Astrocyte of the hippocampus (primary cell): ENCODE results near the gene VCPKMT.

ENCODE experiments used
- DNase-seq: peaks from one replicate; pipeline ENCODE4 v3.0.0; 2011; ENCODE audit warnings: low read depth, low spot score

Gene VCPKMT

DNA sequence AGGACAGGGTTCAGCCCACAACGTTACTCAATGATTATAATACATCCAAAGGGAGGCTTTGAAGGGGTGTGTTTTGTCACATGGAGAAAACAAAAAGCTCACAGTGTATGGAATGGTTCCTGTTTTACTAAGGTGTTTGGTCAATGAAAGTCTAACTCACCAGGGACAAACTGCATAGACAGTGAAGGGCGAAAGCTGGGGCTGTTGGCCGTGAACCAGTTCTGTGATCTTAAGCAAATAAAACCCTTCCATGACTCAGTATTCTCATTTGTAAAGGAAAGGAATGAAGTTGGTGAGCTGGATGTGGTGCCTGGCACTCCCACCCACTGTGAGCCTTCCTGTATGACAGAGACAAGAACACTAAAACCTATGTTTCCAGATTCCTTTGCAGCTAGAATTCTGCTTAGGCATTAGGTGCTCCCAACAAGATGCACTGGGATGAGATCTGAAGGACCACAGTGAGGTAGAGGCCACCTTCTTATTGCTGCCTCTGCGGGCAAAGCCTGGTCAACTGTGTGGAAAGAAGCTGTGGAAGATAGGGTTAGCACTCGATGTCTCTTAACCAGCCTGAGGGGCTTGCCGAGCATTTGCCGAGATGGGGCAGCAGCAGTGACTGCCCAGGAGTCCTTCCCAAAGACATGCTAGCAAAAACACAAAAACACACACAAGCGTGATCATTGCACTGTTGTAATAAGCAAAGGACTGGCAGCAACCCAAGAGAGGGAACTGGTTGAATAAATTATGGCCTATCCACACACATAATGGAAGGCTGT, 48.5 kb downstream of the VCPKMT start:
- DNase-seq = peak; percentile 87

GRCh38 chr14:50065583-50065982, 50.8 kb downstream of the VCPKMT start:
- DNase-seq = no peak

DNA sequence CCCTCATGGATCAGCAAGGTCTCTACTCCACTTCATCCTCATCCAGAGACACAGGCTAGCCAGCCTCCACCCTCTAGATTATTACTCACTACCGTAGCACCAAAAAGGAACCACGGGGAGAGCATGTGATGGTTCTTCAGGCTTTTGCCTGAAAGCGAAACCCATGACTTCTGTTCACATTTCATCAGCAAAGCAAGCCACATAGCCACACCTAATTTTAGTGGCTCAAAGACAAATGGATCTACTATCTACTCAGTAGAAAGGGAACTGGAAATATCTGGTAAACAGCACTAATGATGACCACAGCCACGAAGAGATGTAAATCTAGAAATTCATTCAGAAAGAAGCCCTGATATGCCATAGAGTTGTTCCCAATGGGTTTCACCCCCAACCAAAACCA, 51.4 kb downstream of the VCPKMT start:
- no peak for DNase-seq

DNA sequence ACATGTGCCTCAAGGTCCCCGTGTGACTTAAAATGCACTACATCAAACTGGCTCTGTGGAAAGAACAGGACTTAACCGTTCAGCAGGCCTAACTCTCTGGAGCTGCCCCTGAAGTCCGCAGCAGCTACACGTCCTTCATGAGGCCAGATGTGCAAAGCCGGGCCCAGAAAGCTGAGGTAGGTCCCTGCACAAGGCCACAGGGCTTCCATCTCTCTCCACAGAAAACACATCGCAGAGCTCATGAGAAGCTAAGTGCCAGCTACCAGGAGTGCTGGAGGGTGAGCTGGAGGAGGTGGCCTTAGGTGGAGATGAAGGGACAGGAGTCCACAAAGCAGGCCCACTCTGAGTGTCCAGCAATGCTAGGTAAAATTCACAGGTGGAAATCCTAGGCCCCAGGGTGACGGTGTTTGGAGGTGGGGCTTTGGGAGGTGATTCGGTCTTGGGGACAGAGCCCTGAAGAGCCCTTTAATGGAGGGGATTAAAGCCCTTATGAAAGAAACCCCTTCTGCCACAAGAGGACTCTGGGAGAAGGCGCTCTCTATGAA, 52.4 kb downstream of the VCPKMT start:
- DNase-seq = no peak

GRCh38 chr14:50062438-50063085, 53.8 kb downstream of the VCPKMT start:
- DNase-seq = peak; percentile 77

DNA sequence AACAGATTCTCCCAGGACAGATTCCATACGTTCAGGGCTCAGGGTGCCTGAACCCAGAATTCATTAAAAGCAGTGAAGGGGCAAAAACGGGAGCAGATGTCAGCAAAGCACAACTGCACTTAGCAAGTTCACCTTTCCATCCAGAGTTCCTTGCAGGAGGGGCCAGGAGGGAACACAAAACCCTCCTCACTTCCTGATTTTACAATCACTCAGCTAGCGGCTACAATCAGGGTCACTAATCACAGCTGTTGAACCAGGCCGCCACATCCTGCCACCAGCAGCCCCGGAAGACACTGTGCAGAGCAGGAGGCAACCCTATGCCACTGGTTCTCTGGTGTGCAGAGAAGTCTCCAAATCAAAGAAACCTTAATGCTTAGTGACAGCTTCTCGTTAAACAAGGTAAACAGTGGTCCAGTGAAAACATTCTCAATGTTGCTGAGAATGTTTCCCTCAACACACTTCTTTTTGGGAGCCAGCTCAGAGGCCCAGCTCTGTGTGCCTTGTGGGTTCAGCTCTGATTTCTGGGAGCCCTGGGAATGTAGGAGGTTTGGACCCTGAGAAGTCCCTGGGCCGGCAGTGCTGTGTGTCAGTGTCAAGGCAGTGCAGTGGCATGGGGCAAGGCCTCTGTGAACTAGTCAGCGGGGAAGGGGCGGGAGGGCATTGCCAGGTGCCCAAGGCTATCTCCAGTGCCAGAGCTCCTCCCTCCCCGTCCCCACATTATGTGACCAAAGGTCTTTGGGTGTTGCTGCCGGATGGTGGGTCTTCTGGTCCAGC, 54.5 kb downstream of the VCPKMT start:
- DNase-seq = peak; percentile 45

DNA sequence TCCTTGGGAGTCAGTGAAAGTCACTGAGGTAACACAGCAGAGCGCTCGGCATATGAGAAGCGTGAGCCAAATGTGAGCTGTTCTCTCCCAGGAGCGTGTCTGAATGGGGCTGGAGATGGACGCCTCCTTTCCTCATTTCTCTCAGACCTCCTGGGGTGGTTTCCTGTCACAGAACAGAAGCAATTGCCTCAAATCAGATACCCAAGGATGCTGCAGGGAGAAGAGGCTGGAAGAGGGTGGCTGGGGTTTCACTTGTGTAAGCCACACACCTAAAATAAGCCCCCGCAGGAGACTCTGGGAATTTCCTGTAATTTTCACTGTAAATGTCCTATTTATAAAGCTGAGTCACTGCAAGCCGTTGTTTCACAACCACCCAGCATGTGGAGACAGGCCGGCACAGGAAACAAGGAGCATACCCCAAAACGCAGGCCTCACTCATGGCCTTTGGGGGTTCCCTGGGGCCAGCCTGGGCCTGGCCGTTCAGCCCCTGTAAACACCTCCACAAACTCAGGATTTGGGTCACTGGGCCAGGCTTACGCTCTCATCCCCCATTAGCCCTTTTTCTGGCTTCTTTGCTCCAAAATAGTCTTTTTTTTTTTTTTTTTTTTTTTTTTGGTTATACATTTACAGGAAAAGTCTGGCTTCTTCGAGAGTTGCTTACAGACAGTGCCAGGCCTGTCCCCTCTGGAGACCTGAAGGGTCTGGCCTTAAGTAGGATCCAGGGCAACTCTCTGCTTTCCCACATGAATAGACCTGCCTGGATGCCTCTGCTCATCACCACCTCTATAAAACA, 55.3 kb downstream of the VCPKMT start:
- DNase-seq = peak; percentile 84

- DNase-seq = no peak
Measured at GRCh38 chr14:50059763-50060616, 56.4 kb downstream of the VCPKMT start.
